Measurements from ENCODE around the gene MANBA.

The MANBA gene

DNA sequence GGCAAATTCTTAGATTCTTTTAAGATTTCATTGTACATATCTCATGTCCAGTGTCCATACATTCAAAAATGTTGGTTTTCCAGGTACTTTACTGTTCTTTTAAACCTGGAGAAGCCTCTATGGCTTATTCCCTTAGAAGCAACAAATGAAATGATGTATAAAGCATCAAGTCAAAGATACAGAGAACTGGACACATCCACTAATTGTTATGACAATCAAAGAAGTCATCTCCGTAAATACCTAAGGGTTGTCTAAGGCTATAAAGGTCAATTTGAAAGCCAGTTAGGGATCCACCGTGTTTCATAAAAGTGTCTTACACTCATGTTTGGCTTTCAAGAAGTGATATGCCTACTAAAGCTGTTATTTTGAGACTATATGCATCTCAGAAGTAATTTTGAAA is 34.2 kb upstream of the MANBA start:
- Histone ChIP-seq H3K79me2 (ENCODE audit: insufficient read depth, low read length) (no peaks in the 10 kb centered on the region), H4K20me1 (ENCODE audit: low read depth, low read length) (no peaks in the 10 kb centered on the region), H3K9ac (ENCODE audit: low read length) (no peak overlapping the region), H3K4me2 (ENCODE audit: low read depth, low read length, poor library complexity, severe bottlenecking) (no peak overlapping the region), H3K9me2 (replicated peaks; ENCODE audit: insufficient read depth, low read length) (no peaks in the 10 kb centered on the region), H2AFZ (ENCODE audit: low read depth, low read length, severe bottlenecking) (no peak overlapping the region), H3K36me3 (ENCODE audit: low read length) (peaks cover 19% of the 10 kb centered on the region; the same call in 1 of the 2 replicates), H3K27me3 (ENCODE audit: low read length) (no peaks in the 10 kb centered on the region), H3K4me3 (ENCODE audit: insufficient read depth, low read length, poor library complexity, severe bottlenecking) (no peak overlapping the region), H3K27ac (ENCODE audit: low read depth, low read length) (no peak overlapping the region), H3F3A (ENCODE audit: insufficient read depth) (peaks cover 27% of the 10 kb centered on the region; the same call in 1 of the 2 replicates), H3K9me3 (ENCODE audit: insufficient read depth, low read length) (no peaks in the 10 kb centered on the region)
- TF ChIP-seq, protein P1, sequence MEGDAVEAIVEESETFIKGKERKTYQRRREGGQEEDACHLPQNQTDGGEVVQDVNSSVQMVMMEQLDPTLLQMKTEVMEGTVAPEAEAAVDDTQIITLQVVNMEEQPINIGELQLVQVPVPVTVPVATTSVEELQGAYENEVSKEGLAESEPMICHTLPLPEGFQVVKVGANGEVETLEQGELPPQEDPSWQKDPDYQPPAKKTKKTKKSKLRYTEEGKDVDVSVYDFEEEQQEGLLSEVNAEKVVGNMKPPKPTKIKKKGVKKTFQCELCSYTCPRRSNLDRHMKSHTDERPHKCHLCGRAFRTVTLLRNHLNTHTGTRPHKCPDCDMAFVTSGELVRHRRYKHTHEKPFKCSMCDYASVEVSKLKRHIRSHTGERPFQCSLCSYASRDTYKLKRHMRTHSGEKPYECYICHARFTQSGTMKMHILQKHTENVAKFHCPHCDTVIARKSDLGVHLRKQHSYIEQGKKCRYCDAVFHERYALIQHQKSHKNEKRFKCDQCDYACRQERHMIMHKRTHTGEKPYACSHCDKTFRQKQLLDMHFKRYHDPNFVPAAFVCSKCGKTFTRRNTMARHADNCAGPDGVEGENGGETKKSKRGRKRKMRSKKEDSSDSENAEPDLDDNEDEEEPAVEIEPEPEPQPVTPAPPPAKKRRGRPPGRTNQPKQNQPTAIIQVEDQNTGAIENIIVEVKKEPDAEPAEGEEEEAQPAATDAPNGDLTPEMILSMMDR (IDR thresholded peaks at IDR 0.05; ENCODE audit: insufficient read depth, low read length, poor library complexity, severe bottlenecking): no peak
- TF ChIP-seq EZH2phosphoT487 (conservative IDR thresholded peaks at IDR 0.05; ENCODE audit: low read length): no peak

DNA sequence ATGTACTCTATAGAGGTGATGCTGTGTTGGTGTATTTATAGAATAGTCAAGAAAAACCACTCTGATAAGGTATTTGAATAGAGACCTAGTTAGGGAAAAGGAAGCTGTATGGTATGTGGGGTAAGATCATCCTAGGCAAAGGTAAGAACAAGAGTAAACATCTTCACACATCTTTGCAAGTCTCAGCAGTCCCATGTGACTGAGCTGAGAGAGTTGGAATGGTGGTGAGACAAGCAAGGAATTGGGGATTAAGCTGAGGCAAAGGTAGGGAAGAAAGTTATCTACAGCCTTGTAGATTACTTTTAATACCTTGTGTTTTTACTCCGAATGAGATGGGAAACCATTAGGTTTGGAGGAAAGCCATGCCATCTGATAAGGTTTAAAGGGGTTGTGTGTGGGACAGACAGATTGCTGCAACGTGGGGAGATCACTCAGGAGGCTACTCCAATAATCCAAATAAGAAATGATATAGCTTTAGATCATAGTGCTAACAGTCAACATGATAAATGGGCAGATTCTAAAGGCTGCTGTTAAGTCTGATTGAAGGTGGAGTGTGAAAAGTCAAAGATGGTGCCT is 31.7 kb upstream of the MANBA start:
- Histone ChIP-seq H3K9me3 (ENCODE audit: insufficient read depth, low read length) (no peaks in the 10 kb centered on the region), H3F3A (ENCODE audit: insufficient read depth) (peaks cover 32% of the 10 kb centered on the region; the same call in 1 of the 2 replicates), H3K9ac (ENCODE audit: low read length) (no peak overlapping the region), H3K27me3 (ENCODE audit: low read length) (no peaks in the 10 kb centered on the region), H3K27ac (ENCODE audit: low read depth, low read length) (no peak overlapping the region), H3K4me2 (ENCODE audit: low read depth, low read length, poor library complexity, severe bottlenecking) (no peak overlapping the region), H4K20me1 (ENCODE audit: low read depth, low read length) (no peaks in the 10 kb centered on the region), H3K9me2 (replicated peaks; ENCODE audit: insufficient read depth, low read length) (no peaks in the 10 kb centered on the region), H3K4me3 (ENCODE audit: insufficient read depth, low read length, poor library complexity, severe bottlenecking) (no peak overlapping the region), H3K79me2 (ENCODE audit: insufficient read depth, low read length) (no peaks in the 10 kb centered on the region), H3K36me3 (ENCODE audit: low read length) (peaks cover 12% of the 10 kb centered on the region; the same call in 1 of the 2 replicates), H2AFZ (ENCODE audit: low read depth, low read length, severe bottlenecking) (no peak overlapping the region)
- TF ChIP-seq EZH2phosphoT487 (conservative IDR thresholded peaks at IDR 0.05; ENCODE audit: low read length): no peak
- TF ChIP-seq, protein P1 (IDR thresholded peaks at IDR 0.05; ENCODE audit: insufficient read depth, low read length, poor library complexity, severe bottlenecking): no peak

DNA sequence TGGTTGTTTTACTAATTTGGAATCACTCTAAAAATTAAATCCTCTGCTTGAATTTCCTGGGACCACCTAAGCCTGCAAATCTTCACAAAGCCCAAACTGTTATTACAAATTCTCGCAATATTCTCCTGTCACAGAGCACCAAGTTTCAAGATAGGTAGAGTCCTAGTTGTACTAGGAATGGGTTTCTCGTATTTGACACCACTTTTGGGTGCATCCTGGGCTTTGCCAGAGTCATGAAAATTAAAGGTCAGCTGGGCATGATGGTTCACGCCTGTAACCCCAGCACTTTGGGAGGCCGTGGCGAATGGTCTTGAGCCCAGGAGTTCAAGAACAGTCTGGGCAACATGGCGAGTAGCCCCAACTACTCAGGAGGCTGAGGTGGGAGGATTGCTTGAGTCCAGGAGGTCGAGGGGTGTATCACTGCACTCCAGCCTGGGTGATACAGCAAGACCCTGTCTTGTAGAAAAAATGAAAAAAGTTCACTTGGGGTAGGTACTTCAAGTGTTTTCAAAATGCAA is 30.6 kb upstream of the MANBA start:
- H3K9ac ChIP-seq (ENCODE audit: low read length): no peak overlapping the region
- H2AFZ ChIP-seq (ENCODE audit: low read depth, low read length, severe bottlenecking): no peak overlapping the region
- H3K4me3 ChIP-seq (ENCODE audit: insufficient read depth, low read length, poor library complexity, severe bottlenecking): no peak overlapping the region
- TF ChIP-seq EZH2phosphoT487 (conservative IDR thresholded peaks at IDR 0.05; ENCODE audit: low read length): no peak
- TF ChIP-seq, protein P1 (IDR thresholded peaks at IDR 0.05; ENCODE audit: insufficient read depth, low read length, poor library complexity, severe bottlenecking): no peak
- no peaks in the 10 kb centered on the region for H3K27me3 ChIP-seq (ENCODE audit: low read length)
- H3K9me2 ChIP-seq (replicated peaks; ENCODE audit: insufficient read depth, low read length): no peaks in the 10 kb centered on the region
- H3K9me3 ChIP-seq (ENCODE audit: insufficient read depth, low read length): no peaks in the 10 kb centered on the region
- peaks cover 32% of the 10 kb centered on the region; the same call in 1 of the 2 replicates for H3F3A ChIP-seq (ENCODE audit: insufficient read depth)
- H3K79me2 ChIP-seq (ENCODE audit: insufficient read depth, low read length): no peaks in the 10 kb centered on the region
- H3K36me3 ChIP-seq (ENCODE audit: low read length): peaks cover 11% of the 10 kb centered on the region; the same call in 1 of the 2 replicates
- H3K27ac ChIP-seq (ENCODE audit: low read depth, low read length): no peak overlapping the region
- no peak overlapping the region for H3K4me2 ChIP-seq (ENCODE audit: low read depth, low read length, poor library complexity, severe bottlenecking)
- no peaks in the 10 kb centered on the region for H4K20me1 ChIP-seq (ENCODE audit: low read depth, low read length)
